Amniotic epithelial cell (primary cell): ENCODE results near the gene SLC35F3.

ENCODE experiments used
- DNase-seq: peaks from one replicate; pipeline ENCODE4 v3.0.0-alpha.2; 2010; ENCODE audit warnings: low read depth

Gene SLC35F3

DNA sequence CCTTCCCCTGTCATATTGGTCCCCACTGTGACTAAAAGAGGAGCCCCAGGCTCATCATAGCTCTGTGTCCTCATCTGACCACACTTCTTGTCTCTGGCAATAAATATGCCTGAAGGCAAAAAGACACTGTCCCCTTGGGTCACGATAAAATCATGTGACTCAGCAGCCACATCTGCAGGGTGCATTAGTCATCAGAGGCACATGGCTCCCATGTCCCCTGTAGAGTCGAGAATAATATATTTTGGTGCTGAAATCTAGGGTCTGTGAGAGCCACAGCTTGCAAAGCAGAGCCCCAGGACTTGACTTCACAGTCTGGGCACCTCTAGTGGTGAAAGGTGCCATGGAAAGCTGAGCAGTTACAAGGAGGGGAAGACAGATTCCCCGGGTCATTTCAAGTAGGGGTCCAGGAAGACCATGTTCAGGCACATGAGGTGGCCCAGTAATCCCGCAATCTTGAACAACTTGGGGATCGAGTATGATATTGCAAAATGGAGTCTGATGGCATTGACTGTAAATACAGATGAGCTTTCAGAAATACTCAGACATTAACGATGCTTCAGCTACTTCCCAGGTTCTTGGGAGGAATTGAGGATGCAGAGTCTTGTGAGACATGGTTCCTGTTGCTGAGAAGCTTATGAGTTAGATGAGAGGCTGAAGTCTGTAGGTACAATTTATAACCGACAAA, 68.6 kb downstream of the SLC35F3 start:
- no peak for DNase-seq

DNA sequence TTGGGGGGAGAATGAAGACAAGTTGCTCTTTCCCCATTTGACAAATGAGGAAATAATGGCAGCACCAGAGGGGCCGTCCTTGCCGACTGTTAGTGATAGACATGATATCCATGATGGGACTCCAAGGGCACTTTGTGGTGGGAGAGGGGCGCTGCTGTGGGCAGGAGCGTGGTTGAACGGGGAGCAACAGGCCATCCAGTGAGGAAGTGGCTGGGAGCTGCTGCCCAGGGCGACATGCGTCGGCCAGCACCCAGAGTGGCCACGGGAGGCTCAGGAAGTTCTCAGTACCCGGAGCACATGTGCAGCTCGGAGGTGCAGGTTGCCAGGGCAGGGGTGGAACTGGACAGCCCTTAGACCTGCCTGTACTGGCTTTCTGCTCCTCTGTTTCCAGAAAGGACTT, 71.0 kb downstream of the SLC35F3 start:
- no peak for DNase-seq

DNA sequence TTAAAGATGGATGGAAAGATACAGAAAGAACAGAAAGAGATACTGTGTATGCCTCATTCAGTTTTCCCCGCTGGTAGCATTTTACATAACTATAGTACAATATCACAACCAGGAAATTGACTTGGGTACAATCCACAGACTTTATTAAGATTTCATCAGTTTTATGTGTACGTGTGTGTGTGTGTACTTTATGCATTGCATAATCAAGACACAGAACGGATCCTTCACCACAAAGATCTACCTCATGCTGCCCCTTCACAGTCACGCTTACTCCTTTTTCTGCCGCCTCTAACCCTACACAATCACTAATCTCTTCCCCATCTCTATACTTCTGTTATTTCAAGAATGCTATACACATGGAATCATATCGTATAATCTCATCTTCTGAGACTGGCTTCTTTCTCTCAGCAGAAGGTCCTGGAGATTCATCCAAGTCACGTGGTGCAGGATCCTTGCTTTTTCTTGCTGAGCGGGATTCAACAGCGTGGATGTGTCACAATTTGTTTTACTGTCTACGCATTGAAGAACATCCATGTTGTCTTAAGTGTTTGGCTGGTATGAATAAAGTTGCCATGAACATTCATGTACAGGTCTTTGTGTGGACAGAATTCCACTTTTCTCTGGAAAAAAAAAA, 76.7 kb downstream of the SLC35F3 start:
- no peak for DNase-seq

DNA sequence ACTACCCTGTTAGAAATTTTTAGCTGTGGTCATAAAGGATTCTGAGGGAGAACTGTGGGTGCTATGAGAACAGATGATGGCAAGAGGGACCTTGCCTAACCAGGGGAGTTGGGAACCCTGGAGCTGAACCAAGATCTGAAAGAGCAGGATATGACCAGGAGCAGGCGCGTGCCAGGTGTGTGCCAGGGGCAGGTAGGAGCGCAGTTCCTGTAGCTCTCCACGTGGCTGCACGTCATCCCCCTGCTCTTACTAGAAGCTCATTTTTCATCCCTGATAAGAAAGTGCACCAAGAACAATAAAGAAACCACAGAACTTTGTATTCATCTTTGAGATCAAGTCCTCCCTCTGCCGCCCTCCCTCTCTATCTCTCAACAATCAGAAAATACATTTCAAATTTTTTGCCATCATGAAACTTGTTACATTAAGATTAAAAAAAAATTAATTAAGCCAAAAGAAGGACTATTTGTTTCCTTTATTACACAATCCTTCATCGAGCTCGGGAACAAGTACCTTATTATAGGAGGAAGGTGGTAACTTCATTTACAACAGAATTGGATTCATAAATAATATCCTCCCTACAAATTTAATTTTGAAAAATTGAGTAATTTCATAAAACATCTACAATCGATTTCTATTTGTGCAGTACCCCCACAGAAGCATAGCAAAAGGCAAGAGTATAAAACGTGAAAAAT, 78.5 kb downstream of the SLC35F3 start:
- no peak for DNase-seq

- DNase-seq, result no peak
These were observed 79.3 kb downstream of the SLC35F3 start for GRCh38 chr1:233983811-233984210.

GRCh38 chr1:233988963-233989696, 84.7 kb downstream of the SLC35F3 start:
- DNase-seq, result no peak

GRCh38 chr1:233990486-233990885, 86.0 kb downstream of the SLC35F3 start:
- no peak for DNase-seq

- no peak for DNase-seq
These were observed 89.2 kb downstream of the SLC35F3 start for GRCh38 chr1:233993651-233994050.

DNA sequence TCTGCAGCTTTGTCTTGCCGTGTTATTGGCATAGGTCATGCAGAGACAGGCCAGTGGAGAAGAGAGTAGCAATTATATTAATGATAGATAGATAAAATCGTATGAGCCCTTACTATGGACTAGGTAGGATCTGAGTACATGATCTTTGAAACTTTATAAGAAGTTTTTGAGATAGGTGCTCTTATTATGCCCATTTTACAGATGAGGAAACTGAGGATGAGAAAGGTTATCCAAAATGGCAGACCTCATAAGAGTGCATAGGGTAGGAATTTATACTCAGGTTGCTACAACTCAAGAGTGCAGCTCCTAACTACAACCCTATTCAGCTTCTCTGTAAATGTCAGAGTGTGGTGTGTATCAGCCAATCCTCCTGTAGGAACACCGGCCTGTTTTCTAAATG, 89.6 kb downstream of the SLC35F3 start:
- no peak for DNase-seq

DNA sequence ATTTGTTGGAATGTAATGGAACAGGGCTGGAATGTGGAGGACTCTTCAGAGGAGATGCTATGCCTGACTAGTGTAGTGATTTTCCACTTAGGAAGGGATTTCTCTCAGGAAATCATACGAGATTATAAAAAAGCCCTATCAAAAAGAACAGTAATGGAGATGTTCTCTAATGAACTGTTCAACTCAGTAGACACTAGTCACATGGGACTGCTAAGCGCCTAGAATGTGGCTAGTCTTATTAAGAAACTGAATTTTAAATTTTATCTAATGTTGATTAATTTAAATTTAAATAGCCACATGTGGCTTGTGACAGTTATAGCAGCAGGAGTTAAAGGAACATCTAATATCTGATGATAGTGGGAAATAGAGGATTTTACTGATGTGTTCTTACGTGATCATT, 94.0 kb downstream of the SLC35F3 start:
- DNase-seq, result no peak

DNA sequence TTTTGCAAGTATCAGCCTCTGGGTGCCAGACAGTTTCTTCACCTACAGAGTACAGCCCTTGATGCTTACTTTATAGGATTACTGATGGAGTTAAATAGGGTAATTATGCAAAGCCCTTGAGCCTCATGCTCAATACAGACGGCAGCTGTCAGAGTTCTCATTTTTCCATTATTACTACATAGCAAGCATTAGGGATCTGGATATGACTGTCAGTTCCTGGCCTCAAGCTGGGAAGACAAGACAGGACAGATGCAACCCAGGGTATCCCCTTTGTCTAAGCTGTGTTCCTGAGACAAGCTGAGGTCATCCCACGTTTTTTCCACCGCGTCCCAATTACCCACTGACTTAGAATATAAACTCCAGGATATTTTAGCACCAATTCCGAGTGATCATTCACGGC, 94.4 kb downstream of the SLC35F3 start:
- DNase-seq, result no peak

DNA sequence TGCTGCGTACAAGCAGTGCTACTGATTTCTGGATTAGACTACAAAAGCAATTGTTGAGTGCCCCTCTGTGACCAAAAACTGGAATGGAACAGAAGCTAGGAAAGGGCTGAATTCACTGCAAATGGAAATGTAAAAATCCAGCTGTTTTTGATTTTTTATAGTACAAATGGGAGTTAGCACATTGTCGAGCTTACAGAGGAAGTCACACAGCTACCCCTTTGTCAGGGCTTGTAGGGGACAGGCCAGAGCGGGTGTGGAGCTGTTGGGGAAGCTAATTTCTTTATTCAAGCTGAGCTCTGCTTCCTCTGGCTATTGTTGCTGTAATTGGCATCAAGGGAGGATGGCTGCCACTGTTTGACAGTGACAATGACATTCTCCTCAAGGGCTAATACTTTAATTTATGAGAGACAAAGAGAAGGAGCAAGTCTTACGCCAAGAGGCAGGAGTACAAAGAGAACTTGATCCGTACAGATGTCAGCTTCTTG, 96.1 kb downstream of the SLC35F3 start:
- DNase-seq, result no peak

- DNase-seq, result no peak
These were observed 97.3 kb downstream of the SLC35F3 start for GRCh38 chr1:234001817-234002216.

GRCh38 chr1:234004591-234004990, 100.1 kb downstream of the SLC35F3 start:
- DNase-seq, result no peak

DNA sequence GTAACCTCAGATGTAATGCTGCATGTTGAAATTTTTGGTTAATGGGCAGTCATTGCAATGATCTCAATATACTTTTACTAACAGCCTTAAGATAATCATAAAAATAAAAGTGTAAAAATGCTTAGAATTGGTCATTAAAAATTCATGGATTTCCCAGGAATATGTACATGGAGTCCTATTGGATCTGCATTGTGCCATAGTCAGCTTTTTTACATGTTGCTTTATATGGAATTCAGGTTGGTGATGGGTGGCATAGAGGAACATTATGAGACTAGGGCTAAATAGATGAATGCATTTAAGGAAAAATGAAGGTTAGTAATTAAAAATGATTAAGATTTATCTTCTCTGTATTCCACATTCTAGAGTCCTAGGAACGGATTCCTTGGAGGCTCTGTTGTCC, 103.2 kb downstream of the SLC35F3 start:
- DNase-seq, result no peak

DNA sequence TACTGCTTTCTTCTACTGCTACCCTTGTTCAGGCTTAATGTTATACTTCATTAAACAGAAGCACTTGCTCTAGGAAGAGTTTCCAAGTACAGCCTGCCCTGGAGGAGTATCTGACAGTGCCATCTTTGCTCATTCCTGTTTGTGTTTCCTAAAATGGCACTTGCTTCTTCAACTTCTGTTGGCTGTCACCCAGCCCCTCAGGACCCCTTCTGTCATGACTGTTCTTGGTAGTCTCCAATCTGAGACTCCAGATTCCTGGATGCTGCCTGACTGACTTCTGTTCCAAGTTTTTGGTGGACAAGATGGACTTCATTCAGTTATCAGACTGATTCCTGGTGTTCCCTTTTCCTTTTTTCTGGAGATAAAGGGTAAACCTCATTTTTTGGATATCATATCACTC, 104.1 kb downstream of the SLC35F3 start:
- DNase-seq, result no peak

GRCh38 chr1:234009668-234010067, 105.2 kb downstream of the SLC35F3 start:
- no peak for DNase-seq

DNA sequence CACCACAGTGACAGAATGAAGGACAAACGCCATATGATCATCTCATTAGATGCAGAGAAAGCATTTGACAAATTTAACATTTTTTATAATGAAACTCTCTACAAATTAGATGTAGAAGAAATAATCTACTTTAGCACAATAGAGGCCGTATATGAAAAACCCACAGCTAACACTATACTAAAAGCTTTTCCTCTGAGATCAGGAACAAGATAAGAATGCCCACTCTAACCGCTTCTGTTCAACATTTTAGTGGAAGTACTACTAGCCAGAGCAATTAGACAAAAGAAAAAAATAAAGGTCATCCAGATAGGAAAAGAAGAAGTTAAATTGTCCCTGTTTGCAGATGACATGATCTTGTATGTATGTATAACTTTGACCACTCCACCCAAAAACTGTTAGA, 109.7 kb downstream of the SLC35F3 start:
- peak; percentile 1 for DNase-seq

GRCh38 chr1:234018816-234019215, 114.3 kb downstream of the SLC35F3 start:
- DNase-seq, result no peak

- no peak for DNase-seq
These were observed 114.9 kb downstream of the SLC35F3 start for GRCh38 chr1:234019387-234019786.

DNA sequence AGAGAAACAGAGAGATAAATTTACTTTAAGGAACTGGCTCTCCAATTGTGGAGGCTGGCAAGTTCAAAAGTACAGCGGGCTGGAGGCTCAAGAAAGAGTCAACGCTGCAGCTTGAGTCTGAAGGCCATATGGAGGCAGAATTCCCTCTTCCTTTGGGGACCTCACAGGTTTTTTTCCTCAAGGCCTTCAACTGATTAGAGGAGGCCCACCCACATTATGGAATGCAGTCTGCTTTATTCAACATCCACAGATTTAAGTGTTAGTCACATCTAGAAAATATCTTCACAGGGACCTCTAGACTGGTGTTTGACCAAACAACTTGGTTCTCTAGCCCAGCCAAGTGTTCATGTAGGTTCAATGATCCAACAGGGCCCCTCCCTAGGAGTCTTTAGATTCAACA, 117.8 kb downstream of the SLC35F3 start:
- no peak for DNase-seq

- no peak for DNase-seq
These were observed 135.1 kb downstream of the SLC35F3 start for GRCh38 chr1:234039603-234040002.
